ENCODE data around the gene FBXL16.
"Not testable (repeated sequence)": the region's sequence is repeated elsewhere in the genome, so short reads cannot be mapped to it uniquely, and the experiment has no call there.

FBXL16 gene, protein sequence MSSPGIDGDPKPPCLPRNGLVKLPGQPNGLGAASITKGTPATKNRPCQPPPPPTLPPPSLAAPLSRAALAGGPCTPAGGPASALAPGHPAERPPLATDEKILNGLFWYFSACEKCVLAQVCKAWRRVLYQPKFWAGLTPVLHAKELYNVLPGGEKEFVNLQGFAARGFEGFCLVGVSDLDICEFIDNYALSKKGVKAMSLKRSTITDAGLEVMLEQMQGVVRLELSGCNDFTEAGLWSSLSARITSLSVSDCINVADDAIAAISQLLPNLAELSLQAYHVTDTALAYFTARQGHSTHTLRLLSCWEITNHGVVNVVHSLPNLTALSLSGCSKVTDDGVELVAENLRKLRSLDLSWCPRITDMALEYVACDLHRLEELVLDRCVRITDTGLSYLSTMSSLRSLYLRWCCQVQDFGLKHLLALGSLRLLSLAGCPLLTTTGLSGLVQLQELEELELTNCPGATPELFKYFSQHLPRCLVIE

DNA sequence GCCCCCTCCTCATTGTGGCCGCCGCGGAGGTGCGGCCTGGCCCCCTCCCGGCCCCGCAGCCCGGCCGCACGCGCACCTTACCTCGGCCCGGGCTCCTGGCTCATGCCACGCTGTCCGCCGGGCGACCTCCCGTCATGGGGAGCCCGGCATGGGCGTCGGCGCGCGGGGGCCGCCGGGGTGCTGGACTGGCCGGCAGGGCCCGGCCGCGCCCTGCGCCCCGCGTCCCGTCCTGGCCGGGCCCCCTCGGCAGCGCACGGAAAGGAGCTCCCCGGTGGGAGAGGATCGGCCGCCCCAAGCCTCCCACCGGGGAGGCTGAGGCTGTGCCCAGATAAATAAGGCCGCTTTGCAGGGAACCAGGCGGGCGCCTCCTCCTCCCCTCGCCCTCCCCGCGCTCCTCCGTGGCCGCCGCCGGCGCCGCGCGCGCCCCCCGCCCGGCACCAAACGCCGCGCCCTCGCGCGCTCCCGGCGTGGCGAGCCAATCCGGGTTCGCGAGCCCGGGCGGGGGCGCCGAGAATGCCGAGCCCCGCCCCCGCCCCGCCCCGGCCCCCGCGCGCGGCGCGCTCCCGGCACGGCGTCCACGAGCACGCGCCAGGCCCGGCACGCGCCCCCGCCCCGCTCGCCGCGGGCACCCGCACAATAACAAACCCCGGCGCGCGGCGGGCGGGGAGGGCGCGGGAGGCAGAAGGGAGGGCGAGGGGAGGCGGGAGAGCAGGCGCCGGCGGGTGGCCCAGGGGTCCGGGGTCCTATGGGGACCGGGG, at the start of gene FBXL16:
FBXL16 (minus strand) TSS at position 371 of the 758 bp plus-strand sequence. CDS start 8,396 bp downstream, outside the sequence.
- Histone ChIP-seq H3K4me3 (ENCODE audit: low read depth, low read length) (peak within 1 kb of the TSS; percentile 64), H3K27me3 (ENCODE audit: control insufficient read depth, insufficient read depth, low read length) (peaks cover 97% of the 10 kb centered on the region), H3K36me3 (ENCODE audit: control insufficient read depth, insufficient read depth, low read length) (no peaks in the 10 kb centered on the region), H3K27ac (ENCODE audit: low read depth, low read length) (no peak within 1 kb of the TSS), H3K9me3 (ENCODE audit: control insufficient read depth, insufficient read depth, low read depth, low read length) (no peaks in the 10 kb centered on the region), H3K9ac (ENCODE audit: low read length) (no peak within 1 kb of the TSS), H3K4me1 (ENCODE audit: control insufficient read depth, insufficient read depth, low read length) (peaks cover 10% of the 10 kb centered on the region)

DNA sequence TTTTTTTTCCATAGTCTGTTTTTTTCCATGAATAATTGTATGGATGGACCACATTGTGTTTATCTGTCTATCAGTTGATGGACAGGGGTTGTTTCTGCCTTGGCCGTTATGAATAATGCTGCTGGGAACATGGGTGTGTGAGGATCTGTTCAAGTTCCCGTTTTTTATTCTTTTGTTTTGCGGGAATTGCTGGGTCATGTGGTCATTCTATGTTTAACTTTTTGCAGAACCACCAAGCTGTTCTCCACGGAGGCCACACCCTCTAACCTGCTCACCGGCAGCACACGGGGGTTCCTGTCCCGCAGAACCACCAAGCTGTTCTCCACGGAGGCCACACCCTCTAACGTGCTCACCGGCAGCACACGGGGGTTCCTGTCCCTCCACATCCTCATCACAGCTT, 49.1 kb upstream of the FBXL16 start:
- Histone ChIP-seq H3K27me3 (ENCODE audit: control insufficient read depth, insufficient read depth, low read length) (peaks cover 7% of the 10 kb centered on the region; the same call in 1 of the 2 replicates), H3K27ac (ENCODE audit: low read depth, low read length) (no peak overlapping the region), H3K36me3 (ENCODE audit: control insufficient read depth, insufficient read depth, low read length) (no peaks in the 10 kb centered on the region), H3K4me1 (ENCODE audit: control insufficient read depth, insufficient read depth, low read length) (peaks cover 19% of the 10 kb centered on the region), H3K4me3 (ENCODE audit: low read depth, low read length) (no peak overlapping the region), H3K9me3 (ENCODE audit: control insufficient read depth, insufficient read depth, low read depth, low read length) (no peaks in the 10 kb centered on the region), H3K9ac (ENCODE audit: low read length) (no peak overlapping the region)

DNA sequence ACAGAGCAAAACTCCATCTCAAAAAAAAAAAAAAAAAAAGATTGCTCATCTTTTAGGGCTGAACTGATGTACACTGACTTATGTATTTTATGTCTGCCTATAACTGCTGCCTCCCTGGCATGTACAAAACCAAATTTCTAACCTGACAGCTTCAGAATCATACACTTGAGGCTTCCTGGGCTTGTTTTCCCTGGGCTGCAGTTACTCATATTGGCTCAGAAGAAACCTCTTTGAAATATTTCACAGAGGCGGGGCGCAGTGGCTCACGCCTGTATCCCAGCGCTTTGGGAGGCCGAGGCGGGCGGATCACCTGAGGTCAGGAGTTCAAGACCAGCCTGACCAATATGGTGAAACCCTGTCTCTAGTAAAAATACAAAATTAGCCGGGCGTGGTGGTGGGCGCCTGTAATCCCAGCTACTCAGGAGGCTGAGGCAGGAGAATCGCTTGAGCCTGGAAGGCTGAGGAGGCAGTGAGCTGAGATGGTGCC, 48.6 kb upstream of the FBXL16 start:
- not testable (repeated sequence) for H3K9me3 ChIP-seq (ENCODE audit: control insufficient read depth, insufficient read depth, low read depth, low read length); H3K27me3 ChIP-seq (ENCODE audit: control insufficient read depth, insufficient read depth, low read length); H3K36me3 ChIP-seq (ENCODE audit: control insufficient read depth, insufficient read depth, low read length); H3K9ac ChIP-seq (ENCODE audit: low read length); H3K27ac ChIP-seq (ENCODE audit: low read depth, low read length); H3K4me3 ChIP-seq (ENCODE audit: low read depth, low read length)
- peaks cover 19% of the 10 kb centered on the region for H3K4me1 ChIP-seq (ENCODE audit: control insufficient read depth, insufficient read depth, low read length)

DNA sequence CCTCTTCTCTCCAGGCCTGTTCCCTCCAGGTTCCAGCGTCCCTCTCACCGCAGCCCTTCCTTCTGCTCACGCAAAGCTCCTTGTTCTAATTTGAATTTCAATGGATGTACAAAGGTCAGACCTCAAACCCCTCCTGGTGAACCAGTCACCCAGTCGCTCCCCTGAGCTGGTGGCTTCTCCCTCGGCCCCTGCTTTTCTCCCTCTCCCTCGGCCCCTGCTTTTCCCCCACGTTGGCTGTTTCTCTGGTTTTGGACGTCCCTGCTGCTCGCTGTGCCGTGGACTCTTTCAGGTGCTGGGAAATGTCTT, 46.4 kb upstream of the FBXL16 start:
- Histone ChIP-seq H3K9me3 (ENCODE audit: control insufficient read depth, insufficient read depth, low read depth, low read length) (no peaks in the 10 kb centered on the region), H3K4me3 (ENCODE audit: low read depth, low read length) (peak overlapping the region; percentile 28; the same call in 1 of the 2 replicates), H3K27ac (ENCODE audit: low read depth, low read length) (no peak overlapping the region), H3K4me1 (ENCODE audit: control insufficient read depth, insufficient read depth, low read length) (peaks cover 19% of the 10 kb centered on the region), H3K36me3 (ENCODE audit: control insufficient read depth, insufficient read depth, low read length) (no peaks in the 10 kb centered on the region), H3K9ac (ENCODE audit: low read length) (no peak overlapping the region), H3K27me3 (ENCODE audit: control insufficient read depth, insufficient read depth, low read length) (peaks cover 7% of the 10 kb centered on the region; the same call in 1 of the 2 replicates)

DNA sequence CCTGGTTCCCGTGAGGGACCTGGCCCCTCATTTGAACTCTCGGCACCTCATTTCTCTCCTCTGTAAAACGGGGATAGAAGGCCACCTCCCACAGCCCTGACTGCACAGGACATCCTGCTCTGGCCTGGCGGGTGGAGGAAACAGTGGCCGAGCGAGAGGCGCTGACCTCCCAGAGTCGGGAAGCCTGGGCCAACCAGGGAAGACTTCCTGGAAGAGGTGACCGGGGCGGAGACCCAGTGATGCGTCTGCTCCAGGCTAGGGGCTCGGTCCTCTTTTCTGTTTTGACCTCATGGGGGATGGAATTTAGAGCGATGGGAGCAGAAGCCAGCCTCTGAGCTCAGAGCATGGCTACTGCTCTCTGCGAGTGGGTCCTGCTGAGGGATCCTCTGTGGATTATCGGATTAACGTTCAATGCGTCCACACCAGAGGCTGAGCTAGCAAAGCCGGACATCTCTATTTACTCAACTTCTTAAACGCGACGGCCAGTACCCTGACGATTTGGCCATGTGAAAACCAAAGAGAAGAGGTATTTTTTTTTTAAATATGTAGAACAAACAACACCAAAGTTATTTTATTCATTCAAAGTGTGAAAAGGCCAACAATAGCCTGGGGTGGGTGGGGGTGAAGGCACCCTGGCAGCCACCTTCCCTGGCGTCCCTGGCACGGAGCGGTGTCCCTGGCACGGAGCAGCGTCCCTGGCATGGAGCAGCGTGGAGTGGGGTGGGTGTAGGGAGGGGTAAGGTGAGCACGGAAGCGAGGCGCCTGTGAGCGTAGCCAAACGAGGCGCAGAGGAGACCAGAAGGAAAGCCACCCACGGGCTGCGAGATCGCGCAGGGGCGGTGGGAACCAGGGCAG, 45.8 kb upstream of the FBXL16 start:
- Histone ChIP-seq H3K27me3 (ENCODE audit: control insufficient read depth, insufficient read depth, low read length) (peaks cover 7% of the 10 kb centered on the region; the same call in 1 of the 2 replicates), H3K36me3 (ENCODE audit: control insufficient read depth, insufficient read depth, low read length) (no peaks in the 10 kb centered on the region), H3K9ac (ENCODE audit: low read length) (no peak overlapping the region), H3K4me3 (ENCODE audit: low read depth, low read length) (peak overlapping the region; percentile 28; the same call in 1 of the 2 replicates), H3K27ac (ENCODE audit: low read depth, low read length) (no peak overlapping the region), H3K9me3 (ENCODE audit: control insufficient read depth, insufficient read depth, low read depth, low read length) (no peaks in the 10 kb centered on the region), H3K4me1 (ENCODE audit: control insufficient read depth, insufficient read depth, low read length) (peaks cover 19% of the 10 kb centered on the region)

DNA sequence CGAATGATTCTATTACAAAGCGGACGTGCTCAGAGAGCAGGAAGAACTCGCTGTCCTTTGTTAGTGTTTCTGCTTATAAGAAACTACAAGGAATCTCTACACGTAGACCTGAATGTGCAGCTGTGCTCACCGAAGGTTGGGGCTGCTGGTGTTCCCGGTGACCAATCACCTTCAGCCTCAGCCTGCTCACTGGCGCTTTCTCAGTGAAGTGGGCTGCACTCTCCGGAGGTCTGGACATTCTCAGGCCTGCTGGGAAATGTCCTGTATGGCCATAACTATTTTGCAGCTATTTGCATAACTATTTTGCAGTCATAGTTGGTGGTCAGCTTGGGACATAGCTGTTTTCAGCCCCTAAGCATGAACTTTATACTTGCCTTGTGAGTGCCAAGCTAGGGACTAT, 44.9 kb upstream of the FBXL16 start:
- Histone ChIP-seq H3K36me3 (ENCODE audit: control insufficient read depth, insufficient read depth, low read length) (no peaks in the 10 kb centered on the region), H3K27me3 (ENCODE audit: control insufficient read depth, insufficient read depth, low read length) (peaks cover 7% of the 10 kb centered on the region; the same call in 1 of the 2 replicates), H3K9me3 (ENCODE audit: control insufficient read depth, insufficient read depth, low read depth, low read length) (no peaks in the 10 kb centered on the region), H3K9ac (ENCODE audit: low read length) (no peak overlapping the region), H3K4me3 (ENCODE audit: low read depth, low read length) (no peak overlapping the region), H3K27ac (ENCODE audit: low read depth, low read length) (no peak overlapping the region), H3K4me1 (ENCODE audit: control insufficient read depth, insufficient read depth, low read length) (peaks cover 19% of the 10 kb centered on the region)

DNA sequence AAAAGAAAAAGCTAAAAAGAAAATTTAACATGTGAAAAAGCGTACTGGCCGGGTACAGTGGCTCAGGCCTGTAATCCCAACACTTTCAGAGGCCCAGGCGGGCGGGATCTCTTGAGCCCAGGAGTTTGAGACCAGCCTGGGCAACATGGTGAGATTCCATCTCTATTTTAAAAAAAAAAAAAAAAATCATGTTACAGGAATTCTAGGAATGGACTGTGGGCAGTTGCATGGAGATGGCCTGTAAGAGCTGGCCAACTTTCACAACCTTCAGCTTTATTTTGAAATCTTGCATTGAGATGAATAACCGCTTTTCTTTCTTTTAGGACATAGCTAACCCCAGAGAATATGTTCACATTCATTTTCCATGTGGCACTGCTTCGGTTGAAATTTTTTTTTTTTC, 43.4 kb upstream of the FBXL16 start:
- no peaks in the 10 kb centered on the region for H3K36me3 ChIP-seq (ENCODE audit: control insufficient read depth, insufficient read depth, low read length)
- no peaks in the 10 kb centered on the region for H3K9me3 ChIP-seq (ENCODE audit: control insufficient read depth, insufficient read depth, low read depth, low read length)
- H3K4me1 ChIP-seq (ENCODE audit: control insufficient read depth, insufficient read depth, low read length) = peaks cover 19% of the 10 kb centered on the region
- H3K27me3 ChIP-seq (ENCODE audit: control insufficient read depth, insufficient read depth, low read length) = peaks cover 7% of the 10 kb centered on the region; the same call in 1 of the 2 replicates
- H3K27ac ChIP-seq (ENCODE audit: low read depth, low read length) = no peak overlapping the region
- H3K4me3 ChIP-seq (ENCODE audit: low read depth, low read length) = no peak overlapping the region
- H3K9ac ChIP-seq (ENCODE audit: low read length) = no peak overlapping the region

DNA sequence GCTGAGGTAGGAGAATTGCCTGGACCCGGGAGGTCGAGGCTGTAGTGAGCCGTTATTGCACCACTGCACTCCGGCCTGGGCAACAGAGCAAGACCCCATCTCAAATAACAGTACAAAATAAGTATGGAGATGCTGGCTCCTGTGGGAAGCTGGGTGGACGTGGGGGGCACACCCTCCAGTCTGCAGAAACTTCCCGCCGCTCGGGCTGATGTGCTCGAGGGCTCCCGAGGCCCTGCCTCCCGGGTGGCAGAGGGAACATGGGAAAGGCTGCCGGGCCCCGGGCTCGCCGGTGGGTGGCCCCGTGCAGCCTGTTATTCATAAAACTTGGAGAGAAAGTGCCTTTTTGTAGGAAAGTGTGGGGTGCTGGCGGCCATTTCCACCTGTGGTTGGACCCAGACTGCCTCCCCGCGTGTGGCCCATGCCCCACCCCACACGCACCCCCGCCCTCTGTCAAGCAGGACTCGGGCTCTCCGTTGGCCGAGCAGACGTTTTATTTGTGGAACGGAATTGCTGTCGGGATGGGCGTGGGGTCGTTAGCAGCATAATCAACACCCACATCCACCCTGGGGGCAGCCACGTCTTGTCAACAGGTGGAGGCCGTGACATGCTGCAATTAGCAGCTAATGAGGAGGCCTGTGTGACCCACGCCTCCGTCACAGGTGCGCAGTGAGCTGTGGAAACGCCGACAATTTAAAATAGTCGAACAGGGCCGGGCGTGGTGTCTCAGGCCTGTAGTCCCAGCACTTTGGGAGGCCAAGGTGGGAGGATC, 42.6 kb upstream of the FBXL16 start:
- no peaks in the 10 kb centered on the region for H3K9me3 ChIP-seq (ENCODE audit: control insufficient read depth, insufficient read depth, low read depth, low read length)
- peaks cover 19% of the 10 kb centered on the region for H3K4me1 ChIP-seq (ENCODE audit: control insufficient read depth, insufficient read depth, low read length)
- no peak overlapping the region for H3K4me3 ChIP-seq (ENCODE audit: low read depth, low read length)
- no peak overlapping the region for H3K27ac ChIP-seq (ENCODE audit: low read depth, low read length)
- H3K9ac ChIP-seq (ENCODE audit: low read length) = no peak overlapping the region
- H3K36me3 ChIP-seq (ENCODE audit: control insufficient read depth, insufficient read depth, low read length) = no peaks in the 10 kb centered on the region
- peaks cover 7% of the 10 kb centered on the region; the same call in 1 of the 2 replicates for H3K27me3 ChIP-seq (ENCODE audit: control insufficient read depth, insufficient read depth, low read length)

DNA sequence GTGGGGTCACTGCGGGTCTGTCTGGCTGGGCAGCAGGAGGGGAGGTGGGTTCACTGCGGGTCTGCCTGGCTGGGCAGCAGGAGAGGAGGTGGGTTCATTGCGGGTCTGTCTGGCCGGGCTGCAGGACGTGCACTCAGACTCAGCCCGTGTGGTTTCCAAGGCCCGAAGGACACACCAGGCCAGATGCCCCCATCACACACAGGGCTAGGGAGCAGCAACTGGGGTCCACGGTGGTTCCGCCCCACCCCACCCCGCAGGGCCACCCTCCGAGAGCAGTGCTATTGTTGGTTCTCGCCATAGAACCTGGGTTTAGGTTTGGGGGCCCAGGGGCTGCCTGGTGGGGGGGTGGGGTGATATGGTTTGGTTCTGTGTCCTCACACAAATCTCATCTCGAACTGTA, 41.0 kb upstream of the FBXL16 start:
- Histone ChIP-seq H3K4me3 (ENCODE audit: low read depth, low read length) (no peak overlapping the region), H3K27ac (ENCODE audit: low read depth, low read length) (no peak overlapping the region), H3K9me3 (ENCODE audit: control insufficient read depth, insufficient read depth, low read depth, low read length) (no peaks in the 10 kb centered on the region), H3K36me3 (ENCODE audit: control insufficient read depth, insufficient read depth, low read length) (no peaks in the 10 kb centered on the region), H3K9ac (ENCODE audit: low read length) (no peak overlapping the region), H3K27me3 (ENCODE audit: control insufficient read depth, insufficient read depth, low read length) (0 out of 2 replicates have a peak, but pooled peaks cover under 1% of the 10 kb centered on the region), H3K4me1 (ENCODE audit: control insufficient read depth, insufficient read depth, low read length) (peaks cover 11% of the 10 kb centered on the region)

DNA sequence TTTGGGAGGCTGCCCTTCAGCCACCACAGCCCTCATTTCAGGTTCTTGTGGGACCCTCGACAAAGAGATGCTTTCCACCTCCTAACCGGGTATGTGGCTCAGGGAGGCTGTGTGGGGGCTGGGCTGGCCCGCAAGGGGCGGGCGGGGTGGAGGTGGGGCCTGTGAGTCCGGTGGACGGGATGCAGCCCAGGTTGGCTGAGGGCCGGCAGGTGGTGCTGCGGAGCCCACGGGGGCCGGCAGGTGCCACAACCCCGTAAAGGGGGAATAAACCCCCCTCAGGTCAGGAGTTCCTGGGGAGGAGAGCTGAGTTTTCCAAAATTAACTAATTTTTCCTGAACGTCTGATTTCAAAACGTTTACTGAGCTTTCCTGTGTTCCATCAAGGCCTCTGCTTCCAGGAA, 40.1 kb upstream of the FBXL16 start:
- Histone ChIP-seq H3K9ac (ENCODE audit: low read length) (no peak overlapping the region), H3K9me3 (ENCODE audit: control insufficient read depth, insufficient read depth, low read depth, low read length) (no peaks in the 10 kb centered on the region), H3K27ac (ENCODE audit: low read depth, low read length) (no peak overlapping the region), H3K36me3 (ENCODE audit: control insufficient read depth, insufficient read depth, low read length) (no peaks in the 10 kb centered on the region), H3K4me1 (ENCODE audit: control insufficient read depth, insufficient read depth, low read length) (peaks cover 2% of the 10 kb centered on the region), H3K27me3 (ENCODE audit: control insufficient read depth, insufficient read depth, low read length) (no peaks in the 10 kb centered on the region), H3K4me3 (ENCODE audit: low read depth, low read length) (no peak overlapping the region)

Measured in HUES6 (cell line).